RWPE1 (cell line): ENCODE measurements around the gene KMT2B.
A peak's percentile ranks its signal among the peaks of the same experiment; 100 is the strongest.

Source experiments
- CTCF ChIA-PET: fragments of 350-600 bp; sonication (Branson Sonifier 250); formaldehyde crosslinking; extraction: SDS; loops from one replicate; lab custom pipeline; 2021; lab: Yijun Ruan, JAX
- POLR2A ChIA-PET: fragments of 400-600 bp; formaldehyde crosslinking; extraction: SDS; loops from one replicate; lab custom pipeline; 2020; ENCODE audit warnings: antibody characterized with exemption; ENCODE audit not compliant: low non-redundant PET; lab: Yijun Ruan, JAX
- DNase-seq: peaks from one replicate; pipeline ENCODE4 v3.0.0; 2012; ENCODE audit warnings: low spot score
- H3K27ac ChIP-seq: fragments of 450-650 bp; 2 replicates; pipeline ENCODE4 v1.5.1; 2017
- TF ChIP-seq, protein P1 (sequence below): fragments of 450-650 bp; conservative IDR thresholded peaks from 2 replicates; pipeline ENCODE4 v1.5.1; 2017; ENCODE audit warnings: low read depth, mild to moderate bottlenecking

KMT2B gene

DNA sequence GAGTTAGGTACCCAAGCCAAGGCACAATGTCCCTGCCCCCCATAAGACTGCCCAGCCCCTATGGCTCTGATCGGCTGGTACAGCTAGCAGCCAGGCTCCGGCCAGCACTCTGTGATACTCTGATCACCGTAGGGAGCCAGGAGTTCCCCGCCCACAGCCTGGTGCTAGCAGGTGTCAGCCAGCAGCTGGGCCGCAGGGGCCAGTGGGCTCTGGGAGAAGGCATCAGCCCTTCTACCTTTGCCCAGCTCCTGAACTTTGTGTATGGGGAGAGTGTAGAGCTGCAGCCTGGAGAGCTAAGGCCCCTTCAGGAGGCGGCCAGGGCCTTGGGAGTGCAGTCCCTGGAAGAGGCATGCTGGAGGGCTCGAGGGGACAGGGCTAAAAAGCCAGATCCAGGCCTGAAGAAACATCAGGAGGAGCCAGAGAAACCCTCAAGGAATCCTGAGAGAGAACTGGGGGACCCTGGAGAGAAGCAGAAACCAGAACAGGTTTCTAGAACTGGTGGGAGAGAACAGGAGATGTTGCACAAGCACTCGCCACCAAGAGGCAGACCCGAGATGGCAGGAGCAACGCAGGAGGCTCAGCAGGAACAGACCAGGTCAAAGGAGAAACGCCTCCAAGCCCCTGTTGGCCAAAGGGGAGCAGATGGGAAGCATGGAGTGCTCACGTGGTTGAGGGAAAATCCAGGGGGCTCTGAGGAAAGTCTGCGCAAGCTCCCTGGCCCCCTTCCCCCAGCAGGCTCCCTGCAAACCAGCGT, 3.0 kb upstream of the KMT2B start:
- TF ChIP-seq, protein P1, sequence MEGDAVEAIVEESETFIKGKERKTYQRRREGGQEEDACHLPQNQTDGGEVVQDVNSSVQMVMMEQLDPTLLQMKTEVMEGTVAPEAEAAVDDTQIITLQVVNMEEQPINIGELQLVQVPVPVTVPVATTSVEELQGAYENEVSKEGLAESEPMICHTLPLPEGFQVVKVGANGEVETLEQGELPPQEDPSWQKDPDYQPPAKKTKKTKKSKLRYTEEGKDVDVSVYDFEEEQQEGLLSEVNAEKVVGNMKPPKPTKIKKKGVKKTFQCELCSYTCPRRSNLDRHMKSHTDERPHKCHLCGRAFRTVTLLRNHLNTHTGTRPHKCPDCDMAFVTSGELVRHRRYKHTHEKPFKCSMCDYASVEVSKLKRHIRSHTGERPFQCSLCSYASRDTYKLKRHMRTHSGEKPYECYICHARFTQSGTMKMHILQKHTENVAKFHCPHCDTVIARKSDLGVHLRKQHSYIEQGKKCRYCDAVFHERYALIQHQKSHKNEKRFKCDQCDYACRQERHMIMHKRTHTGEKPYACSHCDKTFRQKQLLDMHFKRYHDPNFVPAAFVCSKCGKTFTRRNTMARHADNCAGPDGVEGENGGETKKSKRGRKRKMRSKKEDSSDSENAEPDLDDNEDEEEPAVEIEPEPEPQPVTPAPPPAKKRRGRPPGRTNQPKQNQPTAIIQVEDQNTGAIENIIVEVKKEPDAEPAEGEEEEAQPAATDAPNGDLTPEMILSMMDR, result no peak
- ChIA-PET CTCF (interaction anchor here (0.7 kb wide), 1 partner anchor 114 kb away, joined by 10 read pairs; no protein-coding TSS in a partner anchor), POLR2A (no interaction called here)
- 0 out of 2 replicates have a peak overlapping the region, but pooled peaks have one; percentile 3 for H3K27ac ChIP-seq
- DNase-seq, result no peak

DNA sequence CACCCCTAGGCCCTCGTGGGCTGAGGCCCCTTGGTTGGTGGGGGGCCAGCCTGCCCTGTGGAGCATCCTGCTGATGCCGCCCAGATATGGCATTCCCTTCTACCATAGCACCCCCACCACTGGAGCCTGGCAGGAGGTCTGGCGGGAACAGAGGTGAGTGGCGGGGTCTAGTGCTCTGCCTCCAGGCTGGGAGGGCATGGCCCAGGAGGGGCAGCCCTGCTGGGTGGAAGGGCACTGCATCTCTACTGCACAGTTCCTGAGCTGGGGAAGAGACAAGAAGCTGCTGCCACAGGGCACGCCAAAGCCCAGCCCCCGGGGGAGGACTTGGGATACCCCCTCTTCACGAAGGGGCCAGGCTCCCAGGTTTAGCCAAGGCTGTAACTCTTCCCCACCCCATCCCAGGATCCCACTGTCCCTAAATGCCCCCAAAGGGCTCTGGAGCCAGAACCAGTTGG, 2.4 kb upstream of the KMT2B start:
- H3K27ac ChIP-seq, result peak overlapping the region; percentile 93
- POLR2A ChIA-PET, result no interaction called here
- TF ChIP-seq, protein P1, result no peak
- CTCF ChIA-PET, result interaction anchor here (0.7 kb wide), 1 partner anchor 115 kb away, joined by 10 read pairs; no protein-coding TSS in a partner anchor
- no peak for DNase-seq

DNA sequence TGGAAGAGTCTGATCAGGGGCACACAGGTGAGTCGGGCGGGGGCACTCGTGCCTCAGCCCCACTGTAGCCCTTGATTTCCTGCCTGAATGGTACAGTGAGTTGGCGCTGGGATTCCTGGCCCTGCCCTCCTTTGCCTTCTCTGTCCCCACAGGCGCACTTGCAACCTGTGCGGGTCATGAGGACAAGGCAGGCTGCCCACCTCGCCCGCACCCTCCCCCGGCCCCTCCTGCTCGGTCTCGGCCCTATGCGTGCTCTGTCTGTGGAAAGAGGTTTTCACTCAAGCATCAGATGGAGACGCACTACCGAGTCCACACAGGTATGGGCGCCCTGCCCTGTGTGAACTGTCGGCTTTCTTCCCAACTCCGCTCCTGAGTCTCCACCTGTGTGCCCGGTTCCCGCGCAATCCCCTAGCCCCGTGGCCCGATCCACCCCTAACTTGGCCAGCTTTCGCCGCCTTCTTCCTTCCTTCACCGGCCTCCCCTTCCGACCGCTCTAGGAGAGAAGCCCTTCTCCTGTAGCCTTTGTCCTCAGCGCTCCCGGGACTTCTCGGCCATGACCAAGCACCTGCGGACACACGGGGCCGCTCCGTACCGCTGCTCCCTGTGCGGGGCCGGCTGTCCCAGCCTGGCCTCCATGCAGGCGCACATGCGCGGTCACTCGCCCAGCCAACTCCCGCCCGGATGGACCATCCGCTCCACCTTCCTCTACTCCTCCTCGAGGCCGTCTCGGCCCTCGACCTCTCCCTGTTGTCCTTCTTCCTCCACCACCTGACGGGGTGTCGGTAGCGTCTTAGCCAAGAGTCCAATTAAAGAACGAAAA, 1.6 kb upstream of the KMT2B start:
- peak overlapping the region; percentile 93 for H3K27ac ChIP-seq
- TF ChIP-seq, protein P1, result no peak
- peak; percentile 46 for DNase-seq
- ChIA-PET CTCF (interaction anchor here (0.7 kb wide), 2 partner anchors 14 to 17 kb away, joined by 3 to 4 read pairs; no protein-coding TSS in a partner anchor), POLR2A (no interaction called here)

DNA sequence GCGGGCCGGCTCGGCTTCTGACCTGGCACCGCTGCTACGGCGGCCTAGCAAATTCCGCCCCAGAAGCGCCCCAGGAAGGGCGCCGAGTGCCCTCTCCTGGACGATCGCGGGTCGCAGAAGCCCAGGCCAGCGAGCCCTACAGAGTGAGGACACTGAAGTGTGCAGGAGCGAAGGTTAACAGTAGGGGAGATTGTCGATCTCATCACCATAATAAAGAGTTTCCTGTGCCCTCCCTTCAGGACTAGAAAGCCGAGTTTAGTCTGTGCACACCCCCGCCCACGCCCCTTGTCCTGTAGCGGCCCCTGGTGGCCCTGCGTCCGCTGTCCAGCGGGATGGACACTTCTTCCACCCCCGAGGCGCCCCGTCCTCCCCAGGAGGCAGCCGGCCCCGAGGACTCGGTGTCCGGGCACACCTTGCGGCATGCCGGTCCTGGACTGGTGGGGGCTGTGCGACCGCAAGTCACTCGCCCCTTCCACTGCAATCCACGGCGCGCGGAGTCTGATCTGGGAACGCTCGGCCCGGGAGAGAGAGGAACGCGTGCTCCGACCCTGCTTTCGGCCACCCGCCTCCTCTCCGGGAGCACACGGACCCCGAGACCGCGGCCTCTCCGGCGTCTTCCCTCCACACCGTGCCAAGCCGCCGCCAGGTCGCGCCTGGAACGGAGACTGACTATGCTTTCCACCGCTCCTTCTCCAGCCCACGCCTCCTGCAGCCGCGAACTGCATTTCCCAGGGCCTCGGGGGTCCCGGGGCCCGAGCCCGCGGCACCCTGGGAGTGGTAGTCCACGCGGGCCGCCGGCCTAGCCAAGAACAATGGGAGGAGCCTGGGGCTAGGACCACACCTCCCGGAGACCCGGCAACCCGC, 770 bp upstream of the KMT2B start:
- TF ChIP-seq, protein P1, result peak; percentile 97
- peak overlapping the region; percentile 93 for H3K27ac ChIP-seq
- ChIA-PET POLR2A (no interaction called here), CTCF (no interaction called here)
- peak; percentile 88 for DNase-seq

DNA sequence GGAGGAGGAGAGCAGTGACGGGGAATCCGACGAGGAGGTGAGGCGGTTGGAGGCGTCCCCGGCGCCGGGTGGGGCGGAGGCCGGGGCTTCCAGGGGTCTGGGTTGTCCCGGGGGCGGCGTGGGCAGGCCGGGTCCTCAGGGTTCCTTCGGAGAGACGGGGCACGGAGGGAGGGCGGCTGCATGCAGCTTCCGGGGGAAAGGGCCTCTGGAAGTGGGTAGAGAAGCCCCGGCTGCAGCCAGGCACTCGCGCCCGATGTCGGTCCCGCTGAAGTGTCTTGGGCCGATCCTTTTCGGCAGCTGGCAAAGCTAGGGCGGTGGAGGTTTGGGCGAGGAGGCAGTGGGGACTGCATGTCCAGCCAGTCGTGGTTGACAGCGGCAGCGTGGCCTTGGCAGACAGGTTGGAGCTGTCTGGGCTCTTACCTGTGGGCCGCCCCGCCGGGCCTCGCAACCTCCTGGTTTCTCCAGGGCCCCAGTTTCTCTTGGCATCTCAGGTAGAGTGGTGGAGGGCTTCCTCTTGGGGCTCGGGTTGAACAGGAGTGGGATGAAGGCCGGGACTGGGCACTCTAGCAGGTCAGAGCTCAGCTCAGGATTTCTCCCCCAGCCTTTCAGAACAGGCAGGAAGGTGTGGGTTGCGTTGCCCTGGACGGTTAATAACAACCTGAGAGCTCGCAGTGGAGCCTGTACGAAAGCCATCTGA, 690 bp downstream of the KMT2B start:
- no peak for DNase-seq
- ChIA-PET POLR2A (interaction anchor here (1.0 kb wide), 1 partner anchor 22 kb away, joined by 4 read pairs; no protein-coding TSS in a partner anchor), CTCF (no interaction called here)
- H3K27ac ChIP-seq, result peak overlapping the region; percentile 93
- TF ChIP-seq, protein P1, result no peak
